Measurements from ENCODE around the gene PTPRN2.

The PTPRN2 gene

GRCh38 chr7:158074896-158075632, 512.6 kb downstream of the PTPRN2 start:
- in situ Hi-C loops (cut with HindIII; ENCODE audit: low pct_ligation_motif_present, low pct_unique_long_range_greater_than_20kb, low sequenced_read_pairs): no loop called here
- DNase-seq: no peak

- DNase-seq: no peak
- in situ Hi-C loops (cut with HindIII; ENCODE audit: low pct_ligation_motif_present, low pct_unique_long_range_greater_than_20kb, low sequenced_read_pairs): no loop called here
Measured at GRCh38 chr7:158073845-158074840, 513.5 kb downstream of the PTPRN2 start.

- in situ Hi-C loops (cut with HindIII; ENCODE audit: low pct_ligation_motif_present, low pct_unique_long_range_greater_than_20kb, low sequenced_read_pairs): no loop called here
- no peak for DNase-seq
Measured at GRCh38 chr7:158072991-158073730, 514.5 kb downstream of the PTPRN2 start.

- no peak for DNase-seq
- in situ Hi-C loops (cut with HindIII; ENCODE audit: low pct_ligation_motif_present, low pct_unique_long_range_greater_than_20kb, low sequenced_read_pairs): no loop called here
Measured at GRCh38 chr7:158070222-158070920, 517.3 kb downstream of the PTPRN2 start.

- no peak for DNase-seq
- in situ Hi-C loops (cut with HindIII; ENCODE audit: low pct_ligation_motif_present, low pct_unique_long_range_greater_than_20kb, low sequenced_read_pairs): no loop called here
Measured at GRCh38 chr7:158068853-158069252, 518.8 kb downstream of the PTPRN2 start.

- no peak for DNase-seq
- in situ Hi-C loops (cut with HindIII; ENCODE audit: low pct_ligation_motif_present, low pct_unique_long_range_greater_than_20kb, low sequenced_read_pairs): no loop called here
Measured at GRCh38 chr7:158067931-158068482, 519.6 kb downstream of the PTPRN2 start.

GRCh38 chr7:158067219-158067930, 520.2 kb downstream of the PTPRN2 start:
- in situ Hi-C loops (cut with HindIII; ENCODE audit: low pct_ligation_motif_present, low pct_unique_long_range_greater_than_20kb, low sequenced_read_pairs): no loop called here

GRCh38 chr7:158066085-158066484, 521.5 kb downstream of the PTPRN2 start:
- DNase-seq: no peak
- in situ Hi-C loops (cut with HindIII; ENCODE audit: low pct_ligation_motif_present, low pct_unique_long_range_greater_than_20kb, low sequenced_read_pairs): no loop called here

More at GRCh38 chr7:158067219-158067930, 520.2 kb downstream of the PTPRN2 start:
- DNase-seq: no peak

- in situ Hi-C loops (cut with HindIII; ENCODE audit: low pct_ligation_motif_present, low pct_unique_long_range_greater_than_20kb, low sequenced_read_pairs): no loop called here
- no peak for DNase-seq
Measured at GRCh38 chr7:158065340-158065739, 522.3 kb downstream of the PTPRN2 start.

GRCh38 chr7:158064631-158065030, 523.0 kb downstream of the PTPRN2 start:
- no peak for DNase-seq
- in situ Hi-C loops (cut with HindIII; ENCODE audit: low pct_ligation_motif_present, low pct_unique_long_range_greater_than_20kb, low sequenced_read_pairs): no loop called here

- DNase-seq: no peak
- in situ Hi-C loops (cut with HindIII; ENCODE audit: low pct_ligation_motif_present, low pct_unique_long_range_greater_than_20kb, low sequenced_read_pairs): no loop called here
Measured at GRCh38 chr7:158063850-158064610, 523.6 kb downstream of the PTPRN2 start.

GRCh38 chr7:158062661-158063060, 525.0 kb downstream of the PTPRN2 start:
- in situ Hi-C loops (cut with HindIII; ENCODE audit: low pct_ligation_motif_present, low pct_unique_long_range_greater_than_20kb, low sequenced_read_pairs): no loop called here
- DNase-seq: no peak

- in situ Hi-C loops (cut with HindIII; ENCODE audit: low pct_ligation_motif_present, low pct_unique_long_range_greater_than_20kb, low sequenced_read_pairs): no loop called here
- DNase-seq: no peak
Measured at GRCh38 chr7:158061884-158062656, 525.6 kb downstream of the PTPRN2 start.

GRCh38 chr7:158061026-158061630, 526.5 kb downstream of the PTPRN2 start:
- in situ Hi-C loops (cut with HindIII; ENCODE audit: low pct_ligation_motif_present, low pct_unique_long_range_greater_than_20kb, low sequenced_read_pairs): no loop called here
- DNase-seq: no peak

- no peak for DNase-seq
- in situ Hi-C loops (cut with HindIII; ENCODE audit: low pct_ligation_motif_present, low pct_unique_long_range_greater_than_20kb, low sequenced_read_pairs): no loop called here
Measured at GRCh38 chr7:158060216-158060615, 527.4 kb downstream of the PTPRN2 start.

GRCh38 chr7:158057446-158057845, 530.2 kb downstream of the PTPRN2 start:
- in situ Hi-C loops (cut with HindIII; ENCODE audit: low pct_ligation_motif_present, low pct_unique_long_range_greater_than_20kb, low sequenced_read_pairs): no loop called here

More at GRCh38 chr7:158057446-158057845, 530.2 kb downstream of the PTPRN2 start:
- DNase-seq: no peak

Data from ACHN (cell line).